GM12892 (cell line): ENCODE measurements around the gene AMH.
A peak's percentile ranks its signal among the peaks of the same experiment; 100 is the strongest.

Experiments
- POLR2A ChIP-seq: IDR thresholded peaks from 2 replicates; pipeline ENCODE4 v1.6.1; 2011; ENCODE audit warnings: low read depth, low read length, control low read depth
- POLR2AphosphoS5 ChIP-seq: IDR thresholded peaks from 2 replicates; pipeline ENCODE4 v1.6.1; 2011; ENCODE audit warnings: low read depth, low read length, control low read depth
- TAF1 ChIP-seq: IDR thresholded peaks from 2 replicates; pipeline ENCODE4 v1.6.1; 2011; ENCODE audit warnings: low read depth, mild to moderate bottlenecking, control low read depth, low read length, borderline replicate concordance

- TF ChIP-seq POLR2A: 0 out of 2 replicates have a peak, but pooled peaks have one; percentile 33
- TF ChIP-seq POLR2AphosphoS5: peak; percentile 24; the same call in 1 of the 2 replicates
- TF ChIP-seq TAF1: no peak
Measured at GRCh38 chr19:2277138-2277537, 28.0 kb downstream of the AMH start.
